Neural progenitor cell (in vitro differentiated cells): ENCODE results near the gene KCNQ1. TPM values are rescaled to one million over a fixed set of nuclear protein-coding genes. Genes with fewer than 3 reads are reported as not detected.
A peak's percentile ranks its signal among the peaks of the same experiment; 100 is the strongest.

Source experiments
- DNase-seq: peaks from one replicate; pipeline ENCODE4 v3.0.0-alpha.2; 2016; ENCODE audit warnings: low spot score
- H2AFZ ChIP-seq: fragments of 200-600 bp; sonication (generic); replicated peaks from 2 replicates; pipeline ENCODE4 v1.6.1; 2016; ENCODE audit warnings: antibody characterized with exemption
- H3F3A ChIP-seq: fragments of 200-600 bp; sonication (generic); 2 replicates; pipeline ENCODE4 v1.6.1; 2016; ENCODE audit warnings: antibody characterized with exemption, low read depth
- H3K27ac ChIP-seq: fragments of 200-600 bp; sonication (generic); 2 replicates; pipeline ENCODE4 v1.5.1; 2016; ENCODE audit warnings: mild to moderate bottlenecking
- H3K27me3 ChIP-seq: fragments of 200-600 bp; sonication (generic); 2 replicates; pipeline ENCODE4 v1.6.1; 2016; ENCODE audit warnings: mild to moderate bottlenecking, moderate library complexity
- H3K36me3 ChIP-seq: fragments of 200-600 bp; sonication (generic); 2 replicates; pipeline ENCODE4 v1.5.1; 2016
- H3K4me1 ChIP-seq: fragments of 200-600 bp; sonication (generic); 2 replicates; pipeline ENCODE4 v1.6.1; 2016; ENCODE audit warnings: mixed run types
- H3K4me2 ChIP-seq: fragments of 200-600 bp; sonication (generic); 2 replicates; pipeline ENCODE4 v1.6.1; 2016
- H3K4me3 ChIP-seq: fragments of 200-600 bp; sonication (generic); 2 replicates; pipeline ENCODE4 v1.5.1; 2016
- H3K79me2 ChIP-seq: fragments of 200-600 bp; sonication (generic); 2 replicates; pipeline ENCODE4 v1.6.1; 2016; ENCODE audit warnings: low read depth
- H3K9ac ChIP-seq: fragments of 200-600 bp; sonication (generic); 2 replicates; pipeline ENCODE4 v1.6.1; 2016
- H3K9me3 ChIP-seq: fragments of 200-600 bp; sonication (generic); 2 replicates; pipeline ENCODE4 v1.5.1; 2016; ENCODE audit warnings: low read depth
- H4K20me1 ChIP-seq: fragments of 200-600 bp; sonication (generic); 2 replicates; pipeline ENCODE4 v1.6.1; 2016; ENCODE audit warnings: low read depth
- H3K27ac Mint-ChIP-seq: 3 replicates; pipeline ENCODE4 v1.8.0; 2021; ENCODE audit warnings: mixed read lengths
- H3K27me3 Mint-ChIP-seq: 2 replicates; pipeline ENCODE4 v1.8.0; 2022; ENCODE audit warnings: low read depth, mild to moderate bottlenecking, inconsistent platforms, moderate library complexity, mixed read lengths; ENCODE audit not compliant: insufficient read depth
- H3K36me3 Mint-ChIP-seq: 3 replicates; pipeline ENCODE4 v1.8.0; 2021; ENCODE audit warnings: mixed read lengths
- H3K4me1 Mint-ChIP-seq: 3 replicates; pipeline ENCODE4 v1.8.0; 2021; ENCODE audit warnings: mixed read lengths
- H3K4me3 Mint-ChIP-seq: 3 replicates; pipeline ENCODE4 v1.8.0; 2021; ENCODE audit warnings: mild to moderate bottlenecking, moderate library complexity, mixed read lengths
- H3K9me3 Mint-ChIP-seq: 3 replicates; pipeline ENCODE4 v1.8.0; 2020; ENCODE audit warnings: mixed read lengths
- CTCF ChIP-seq: fragments of 200-600 bp; sonication (generic); IDR thresholded peaks from 2 replicates; pipeline ENCODE4 v1.5.1; 2017; ENCODE audit warnings: antibody characterized with exemption, mild to moderate bottlenecking
- EZH2 ChIP-seq: fragments of 200-600 bp; sonication (generic); IDR thresholded peaks from 2 replicates; pipeline ENCODE4 v1.6.1; 2017; ENCODE audit warnings: antibody characterized with exemption, mild to moderate bottlenecking, moderate library complexity
- EZH2phosphoT487 ChIP-seq: fragments of 200-600 bp; sonication (generic); IDR thresholded peaks from 2 replicates; pipeline ENCODE4 v1.6.1; 2017; ENCODE audit warnings: antibody characterized with exemption
- total RNA-seq: library from RNA; depleted of rRNA; stranded (reverse); fragments of >200 nt; gene quantifications from 2 replicates; pipeline ENCODE4 v1.2.3, GENCODE V29; 2015; ENCODE audit warnings: low replicate concordance

KCNQ1 gene
- total RNA-seq, 1 donor from 2014 or later, result 0.11 TPM

- Histone ChIP-seq H3K4me2 (peak overlapping the region; percentile 33), H3K4me1 (peaks cover 43% of the 10 kb centered on the region), H3K9me3 (no peaks in the 10 kb centered on the region), H3K36me3 (no peaks in the 10 kb centered on the region), H3K27ac (no peak overlapping the region), H3K9ac (no peak overlapping the region), H3F3A (peaks cover 31% of the 10 kb centered on the region), H3K27me3 (no peaks in the 10 kb centered on the region), H3K79me2 (peaks cover 4% of the 10 kb centered on the region), H3K4me3 (no peak overlapping the region), H2AFZ (no peak overlapping the region), H4K20me1 (peaks cover 92% of the 10 kb centered on the region)
- TF ChIP-seq EZH2, result no peak
- no peak for TF ChIP-seq CTCF
- H3K36me3 Mint-ChIP-seq, result no peaks in the 10 kb centered on the region
- H3K9me3 Mint-ChIP-seq, result no peaks in the 10 kb centered on the region
- H3K4me3 Mint-ChIP-seq, result no peak overlapping the region
- peak overlapping the region; percentile 57 for H3K27ac Mint-ChIP-seq
- no peak for DNase-seq
- H3K27me3 Mint-ChIP-seq, result peaks cover 7% of the 10 kb centered on the region
- peaks cover 62% of the 10 kb centered on the region for H3K4me1 Mint-ChIP-seq
Measured at GRCh38 chr11:2690596-2691354, 246.0 kb downstream of the KCNQ1 start.

DNA sequence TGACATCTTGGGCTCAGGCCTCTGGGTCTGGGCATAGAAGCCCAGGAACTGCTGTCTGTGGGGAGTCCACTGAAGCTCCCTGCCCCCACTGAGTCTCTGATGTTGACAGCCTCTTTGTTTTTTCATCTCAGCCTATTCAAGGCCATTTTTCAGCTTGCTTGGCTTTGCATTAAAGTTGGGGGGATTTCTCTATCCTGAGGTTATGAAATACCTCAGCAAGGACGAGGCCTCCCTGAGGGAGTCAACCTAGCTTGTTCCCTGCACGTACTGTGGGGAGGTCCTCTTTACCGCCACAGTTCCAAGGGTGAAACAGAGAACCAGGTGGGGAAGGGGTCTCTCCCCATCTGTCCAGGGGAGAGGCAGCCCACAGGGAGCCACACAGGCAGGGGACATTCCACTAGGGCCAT is 246.6 kb downstream of the KCNQ1 start:
- Histone ChIP-seq H3K27ac (no peak overlapping the region), H3K36me3 (no peaks in the 10 kb centered on the region), H2AFZ (no peak overlapping the region), H3K9me3 (no peaks in the 10 kb centered on the region), H4K20me1 (peaks cover 94% of the 10 kb centered on the region), H3K79me2 (peaks cover 10% of the 10 kb centered on the region), H3K4me3 (no peak overlapping the region), H3K27me3 (peaks cover 3% of the 10 kb centered on the region), H3K4me1 (peaks cover 43% of the 10 kb centered on the region), H3K9ac (no peak overlapping the region), H3K4me2 (peak overlapping the region; percentile 33), H3F3A (peaks cover 31% of the 10 kb centered on the region)
- no peak for DNase-seq
- Mint-ChIP-seq H3K4me3 (no peak overlapping the region), H3K9me3 (no peaks in the 10 kb centered on the region), H3K27ac (no peak overlapping the region), H3K27me3 (peaks cover 7% of the 10 kb centered on the region), H3K4me1 (peaks cover 65% of the 10 kb centered on the region), H3K36me3 (no peaks in the 10 kb centered on the region)
- no peak for TF ChIP-seq EZH2
- TF ChIP-seq EZH2phosphoT487, result no peak
- no peak for TF ChIP-seq CTCF

DNA sequence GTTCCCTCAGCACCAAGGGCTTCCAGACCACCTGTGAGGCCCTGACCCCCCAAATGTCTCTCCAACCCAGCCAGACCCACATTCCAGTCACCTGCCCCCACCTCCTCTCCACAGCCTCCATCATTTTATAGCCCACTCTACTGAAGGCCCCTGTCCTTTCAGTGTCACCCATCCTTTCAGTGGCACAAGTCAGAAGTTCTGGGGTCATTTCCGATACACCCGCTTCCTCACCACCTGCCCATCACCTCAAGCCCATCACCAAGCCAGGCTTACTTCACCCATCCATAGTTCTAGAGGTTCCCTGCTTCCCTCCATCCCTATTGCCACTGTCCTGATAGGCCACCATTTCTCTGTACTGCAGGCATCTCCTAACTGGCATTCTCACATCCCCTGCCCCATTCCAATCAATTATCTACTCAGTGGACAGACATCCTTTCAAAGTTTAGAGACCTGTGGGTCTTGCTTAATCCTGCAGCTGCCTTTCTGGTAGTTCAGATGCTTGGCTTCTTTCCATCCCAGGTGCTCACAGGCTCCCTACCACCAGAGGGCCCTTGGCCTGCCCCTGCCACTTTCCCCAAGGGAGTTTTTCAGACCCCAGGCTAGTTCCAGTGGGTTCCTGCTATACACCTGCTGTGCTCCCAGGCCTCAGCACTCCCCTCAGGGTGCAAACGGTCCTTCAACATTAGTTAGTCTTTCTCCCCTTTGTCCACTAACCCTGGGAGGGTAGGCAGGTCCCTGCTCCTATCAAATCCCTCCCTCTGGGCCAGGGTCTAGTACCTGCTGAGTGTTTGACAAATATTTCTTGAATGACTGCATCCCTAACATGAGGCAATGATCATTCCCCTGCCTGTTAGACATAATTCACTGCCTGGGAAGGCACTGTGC is 247.4 kb downstream of the KCNQ1 start:
- Histone ChIP-seq H3K79me2 (peaks cover 16% of the 10 kb centered on the region), H3K27me3 (peaks cover 12% of the 10 kb centered on the region), H2AFZ (no peak overlapping the region), H3K4me1 (peaks cover 43% of the 10 kb centered on the region), H3K4me3 (no peak overlapping the region), H3K9me3 (no peaks in the 10 kb centered on the region), H3K4me2 (peak overlapping the region; percentile 54), H3F3A (peaks cover 31% of the 10 kb centered on the region), H3K27ac (no peak overlapping the region), H3K9ac (no peak overlapping the region), H3K36me3 (no peaks in the 10 kb centered on the region), H4K20me1 (peaks cover 94% of the 10 kb centered on the region)
- Mint-ChIP-seq H3K9me3 (no peaks in the 10 kb centered on the region), H3K4me3 (peak overlapping the region; percentile 49), H3K36me3 (no peaks in the 10 kb centered on the region), H3K27me3 (peaks cover 7% of the 10 kb centered on the region), H3K27ac (peak overlapping the region; percentile 48), H3K4me1 (peaks cover 72% of the 10 kb centered on the region)
- DNase-seq, result peak; percentile 61
- TF ChIP-seq EZH2, result no peak
- TF ChIP-seq CTCF, result peak; percentile 57
